A673 (cell line): ENCODE results near the gene GPHN. TPM values are rescaled to one million over a fixed set of nuclear protein-coding genes. Genes with fewer than 3 reads are reported as not detected.

Experiments used
- BruUV-seq: library from RNA; stranded (reverse); fragments of 400-500 nt; replicated peaks from 2 replicates; lab custom pipeline; 2021; lab: Mats Ljungman, UMichigan
- CTCF ChIA-PET: fragments of 300-600 bp; sonication (Branson Sonifier 250); formaldehyde crosslinking; loops from one replicate; lab custom pipeline; 2022; ENCODE audit warnings: antibody characterized with exemption; lab: Charles Lee
- POLR2A ChIA-PET: fragments of 300-600 bp; sonication (Branson Sonifier 250); formaldehyde crosslinking; loops from one replicate; lab custom pipeline; 2022; ENCODE audit warnings: antibody characterized with exemption; ENCODE audit not compliant: low non-redundant PET; lab: Charles Lee
- DNase-seq: peaks from one replicate; pipeline ENCODE4 v3.0.0-alpha.2; 2015; ENCODE audit warnings: low spot score
- H3K27ac ChIP-seq: fragments of 200-600 bp; sonication (generic); 2 replicates; pipeline ENCODE4 v1.5.1; 2016; ENCODE audit warnings: mixed run types, low read depth, mild to moderate bottlenecking, mixed read lengths, antibody characterized with exemption, low read length; ENCODE audit not compliant: poor library complexity, severe bottlenecking
- H3K27me3 ChIP-seq: fragments of 200-600 bp; sonication (generic); replicated peaks from 2 replicates; pipeline ENCODE4 v1.6.1; 2017; ENCODE audit warnings: mixed run types, low read depth, mild to moderate bottlenecking, mixed read lengths, antibody characterized with exemption, low read length; ENCODE audit not compliant: insufficient read depth, poor library complexity
- H3K36me3 ChIP-seq: fragments of 200-600 bp; sonication (generic); 2 replicates; pipeline ENCODE4 v1.6.1; 2016; ENCODE audit warnings: mixed run types, mild to moderate bottlenecking, mixed read lengths, antibody characterized with exemption, low read length; ENCODE audit not compliant: insufficient read depth, poor library complexity, severe bottlenecking
- H3K4me1 ChIP-seq: fragments of 200-600 bp; sonication (generic); 2 replicates; pipeline ENCODE4 v1.6.1; 2017; ENCODE audit warnings: mixed run types, mild to moderate bottlenecking, mixed read lengths, antibody characterized with exemption, low read length; ENCODE audit not compliant: insufficient read depth, poor library complexity, severe bottlenecking
- H3K4me3 ChIP-seq: fragments of 200-600 bp; sonication (generic); 2 replicates; pipeline ENCODE4 v1.5.1; 2016; ENCODE audit warnings: low read depth, mixed run types, mild to moderate bottlenecking, mixed read lengths, low read length; ENCODE audit not compliant: poor library complexity, severe bottlenecking
- H3K9me3 ChIP-seq: fragments of 200-600 bp; sonication (generic); 2 replicates; pipeline ENCODE4 v1.6.1; 2016; ENCODE audit warnings: mixed run types, low read depth, mild to moderate bottlenecking, mixed read lengths, antibody characterized with exemption, low read length; ENCODE audit not compliant: poor library complexity, severe bottlenecking
- EZH2 ChIP-seq: fragments of 200-600 bp; sonication (generic); IDR thresholded peaks from 2 replicates; pipeline ENCODE4 v1.6.1; 2017; ENCODE audit warnings: borderline replicate concordance, low read depth, mild to moderate bottlenecking, mixed read lengths, antibody characterized with exemption, low read length; ENCODE audit not compliant: poor library complexity, severe bottlenecking
- intact Hi-C: fragments of 100-400 bp; cut with micrococcal nuclease; formaldehyde crosslinking; loops from one replicate; pipeline ENCODE4 v1.10.0; 2022; ENCODE audit not compliant: unreplicated experiment
- total RNA-seq: library from RNA; stranded (reverse); gene quantifications from 2 replicates; pipeline ENCODE4 v1.2.3, GENCODE V29; 2021
- TF ChIP-seq, protein P1 (sequence below): fragments of 300-800, 200-600 bp; sonication (generic); conservative IDR thresholded peaks from 2 replicates; pipeline ENCODE4 v1.5.1; 2017; ENCODE audit warnings: low read depth, mild to moderate bottlenecking, antibody characterized with exemption, low read length, moderate library complexity, mixed read lengths

The GPHN gene
- total RNA-seq, 1 experiment from 2014 or later = 30.3 TPM

DNA sequence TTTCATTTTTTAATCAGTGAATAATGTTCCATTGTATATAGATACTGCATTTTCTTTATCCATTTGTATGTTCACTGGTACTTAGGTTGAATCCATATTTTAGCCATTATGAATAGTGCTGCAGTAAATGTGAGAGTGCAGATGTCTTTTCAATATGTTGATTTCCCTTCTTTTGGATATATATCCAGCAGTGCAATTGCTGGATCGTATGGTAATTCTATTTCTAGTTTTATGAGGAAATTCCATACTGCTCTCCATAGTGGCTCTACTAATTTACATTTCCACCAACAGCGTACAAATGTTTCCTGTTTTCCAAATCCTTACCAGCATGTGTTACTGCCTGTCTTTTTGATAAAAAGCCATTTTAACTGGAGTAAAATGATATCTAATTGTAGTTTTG, 392.8 kb downstream of the GPHN start:
- Histone ChIP-seq H3K4me3 (no peak overlapping the region), H3K27ac (no peak overlapping the region), H3K36me3 (no peaks in the 10 kb centered on the region), H3K9me3 (no peaks in the 10 kb centered on the region), H3K27me3 (no peaks in the 10 kb centered on the region), H3K4me1 (no peaks in the 10 kb centered on the region)
- POLR2A ChIA-PET = no interaction called here
- no peak for TF ChIP-seq EZH2
- TF ChIP-seq, protein P1, sequence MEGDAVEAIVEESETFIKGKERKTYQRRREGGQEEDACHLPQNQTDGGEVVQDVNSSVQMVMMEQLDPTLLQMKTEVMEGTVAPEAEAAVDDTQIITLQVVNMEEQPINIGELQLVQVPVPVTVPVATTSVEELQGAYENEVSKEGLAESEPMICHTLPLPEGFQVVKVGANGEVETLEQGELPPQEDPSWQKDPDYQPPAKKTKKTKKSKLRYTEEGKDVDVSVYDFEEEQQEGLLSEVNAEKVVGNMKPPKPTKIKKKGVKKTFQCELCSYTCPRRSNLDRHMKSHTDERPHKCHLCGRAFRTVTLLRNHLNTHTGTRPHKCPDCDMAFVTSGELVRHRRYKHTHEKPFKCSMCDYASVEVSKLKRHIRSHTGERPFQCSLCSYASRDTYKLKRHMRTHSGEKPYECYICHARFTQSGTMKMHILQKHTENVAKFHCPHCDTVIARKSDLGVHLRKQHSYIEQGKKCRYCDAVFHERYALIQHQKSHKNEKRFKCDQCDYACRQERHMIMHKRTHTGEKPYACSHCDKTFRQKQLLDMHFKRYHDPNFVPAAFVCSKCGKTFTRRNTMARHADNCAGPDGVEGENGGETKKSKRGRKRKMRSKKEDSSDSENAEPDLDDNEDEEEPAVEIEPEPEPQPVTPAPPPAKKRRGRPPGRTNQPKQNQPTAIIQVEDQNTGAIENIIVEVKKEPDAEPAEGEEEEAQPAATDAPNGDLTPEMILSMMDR = no peak
- no TSS peak for BruUV-seq
- CTCF ChIA-PET = no interaction called here
- peak; percentile 40 for DNase-seq
- intact Hi-C loops = no loop called here

DNA sequence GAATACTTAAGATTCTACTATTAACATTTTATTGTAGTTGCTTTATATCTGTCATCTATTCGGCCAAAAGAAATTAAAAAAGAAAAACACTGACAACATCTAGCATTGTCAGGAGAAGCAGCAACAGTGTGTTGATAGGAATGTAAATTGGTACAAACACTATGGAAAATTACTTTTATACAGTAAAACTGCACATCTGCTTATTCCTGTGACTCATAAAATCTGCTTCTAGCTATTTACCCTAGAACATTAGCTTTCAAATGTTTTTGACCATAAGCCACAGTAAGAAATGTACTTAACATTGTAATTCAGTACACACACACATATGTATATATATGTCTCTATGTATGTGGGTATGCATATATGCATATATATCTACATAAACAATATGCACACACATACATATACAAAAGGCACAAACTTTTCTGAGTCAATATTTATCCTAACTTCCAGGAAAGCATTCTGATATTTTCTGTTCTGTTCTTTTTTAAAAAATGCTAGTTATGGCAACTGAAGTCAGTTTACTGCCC, 402.4 kb downstream of the GPHN start:
- Histone ChIP-seq H3K9me3 (no peaks in the 10 kb centered on the region), H3K4me1 (no peaks in the 10 kb centered on the region), H3K27ac (no peak overlapping the region), H3K27me3 (no peaks in the 10 kb centered on the region), H3K36me3 (no peaks in the 10 kb centered on the region), H3K4me3 (no peak overlapping the region)
- ChIA-PET POLR2A (no interaction called here), CTCF (no interaction called here)
- no peak for DNase-seq
- TF ChIP-seq, protein P1 = no peak
- no peak for TF ChIP-seq EZH2
- intact Hi-C loops = no loop called here
- BruUV-seq = no TSS peak

DNA sequence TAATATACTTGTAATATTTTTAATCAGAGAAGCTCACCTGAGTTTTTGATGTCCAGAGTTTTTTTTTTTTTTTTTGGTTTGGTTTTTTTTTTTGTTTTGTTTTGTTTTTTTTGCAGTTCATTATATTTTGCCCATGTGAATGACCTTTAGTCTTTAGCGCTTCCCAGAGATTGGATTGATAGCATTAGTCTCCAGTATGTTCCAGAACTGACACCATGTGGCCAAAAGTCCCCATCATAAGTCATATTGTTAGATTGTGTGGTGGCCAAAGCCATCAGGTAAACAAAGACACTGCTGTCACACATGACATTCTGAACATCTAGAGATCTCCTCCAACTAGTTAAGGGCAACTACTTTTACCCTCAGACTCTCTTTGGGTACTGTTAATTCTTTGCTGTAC, 408.5 kb downstream of the GPHN start:
- ChIA-PET CTCF (no interaction called here), POLR2A (interaction anchor here (0.7 kb wide), 1 partner anchor 381 kb away, joined by 3 read pairs; no protein-coding TSS in a partner anchor)
- no peak overlapping the region for H3K4me3 ChIP-seq
- TF ChIP-seq EZH2 = no peak
- TF ChIP-seq, protein P1 = no peak
- H3K36me3 ChIP-seq = no peaks in the 10 kb centered on the region
- no peaks in the 10 kb centered on the region for H3K4me1 ChIP-seq
- no peak overlapping the region for H3K27ac ChIP-seq
- H3K9me3 ChIP-seq = no peaks in the 10 kb centered on the region
- intact Hi-C loops = no loop called here
- no peak for DNase-seq
- BruUV-seq = no TSS peak
- H3K27me3 ChIP-seq = no peaks in the 10 kb centered on the region
